Neural cell (in vitro differentiated cells): ENCODE data around the gene ULBP2. TPM values are rescaled to one million over a fixed set of nuclear protein-coding genes. Genes with fewer than 3 reads are reported as not detected.
A peak's percentile ranks its signal among the peaks of the same experiment; 100 is the strongest.

Experiments
- H2AFZ ChIP-seq: fragments of 200-600, 300-800 bp; sonication (generic), shearing (Covaris generic); 2 replicates; pipeline ENCODE4 v1.6.0; 2014; ENCODE audit warnings: low read depth, mild to moderate bottlenecking, antibody characterized with exemption, low read length, moderate library complexity
- H3F3A ChIP-seq: fragments of 200-600 bp; shearing (Covaris generic); 2 replicates; pipeline ENCODE4 v1.6.1; 2016; ENCODE audit warnings: mild to moderate bottlenecking, moderate library complexity, mixed read lengths, antibody characterized with exemption, low read length; ENCODE audit not compliant: insufficient read depth, poor library complexity, severe bottlenecking
- H3K27ac ChIP-seq: fragments of 200-600, 300-800 bp; sonication (generic), shearing (Covaris generic); 2 replicates; pipeline ENCODE4 v1.5.1; 2014; ENCODE audit warnings: mild to moderate bottlenecking, low read length, moderate library complexity
- H3K27me3 ChIP-seq: fragments of 300-800, 200-600 bp; sonication (generic), shearing (Covaris generic); 2 replicates; pipeline ENCODE4 v1.6.0; 2014; ENCODE audit warnings: mild to moderate bottlenecking, low read depth, low read length, moderate library complexity; ENCODE audit not compliant: insufficient read depth
- H3K36me3 ChIP-seq: fragments of 300-800, 200-600 bp; sonication (generic), shearing (Covaris generic); 2 replicates; pipeline ENCODE4 v1.5.1; 2014; ENCODE audit warnings: mild to moderate bottlenecking, antibody characterized with exemption, low read length, moderate library complexity; ENCODE audit not compliant: insufficient read depth
- H3K4me2 ChIP-seq: fragments of 300-800, 200-600 bp; sonication (generic), shearing (Covaris generic); 2 replicates; pipeline ENCODE4 v1.6.0; 2014; ENCODE audit warnings: mild to moderate bottlenecking, low read length
- H3K4me3 ChIP-seq: fragments of 300-800, 200-600 bp; sonication (generic), shearing (Covaris generic); 2 replicates; pipeline ENCODE4 v1.5.1; 2014; ENCODE audit warnings: mild to moderate bottlenecking, low read length, moderate library complexity
- H3K79me2 ChIP-seq: fragments of 200-600 bp; shearing (Covaris generic); replicated peaks from 2 replicates; pipeline ENCODE4 v1.6.0; 2014; ENCODE audit warnings: mild to moderate bottlenecking, low read length, moderate library complexity; ENCODE audit not compliant: insufficient read depth
- H3K9ac ChIP-seq: fragments of 300-800, 200-600 bp; sonication (generic), shearing (Covaris generic); 2 replicates; pipeline ENCODE4 v1.6.1; 2016; ENCODE audit warnings: mild to moderate bottlenecking, low read length, mixed read lengths
- H3K9me2 ChIP-seq: fragments of 200-600 bp; shearing (Covaris generic); 2 replicates; pipeline ENCODE4 v1.6.1; 2016; ENCODE audit warnings: mild to moderate bottlenecking, low read length, mixed read lengths; ENCODE audit not compliant: insufficient read depth
- H3K9me3 ChIP-seq: fragments of 200-600, 300-800 bp; sonication (generic), shearing (Covaris generic); 2 replicates; pipeline ENCODE4 v1.6.1; 2016; ENCODE audit warnings: mild to moderate bottlenecking, mixed run types, low read length, moderate library complexity, mixed read lengths
- H4K20me1 ChIP-seq: fragments of 200-600 bp; shearing (Covaris generic); 2 replicates; pipeline ENCODE4 v1.6.1; 2016; ENCODE audit warnings: mild to moderate bottlenecking, mixed run types; ENCODE audit not compliant: insufficient read depth
- CTCF ChIP-seq: fragments of 450-650 bp; IDR thresholded peaks from 2 replicates; pipeline ENCODE4 v1.5.1; 2014; ENCODE audit warnings: antibody characterized with exemption, mild to moderate bottlenecking, moderate library complexity; ENCODE audit not compliant: poor library complexity, severe bottlenecking
- EP300 ChIP-seq: fragments of 450-650 bp; conservative IDR thresholded peaks from 2 replicates; pipeline ENCODE4 v1.6.1; 2014; ENCODE audit warnings: antibody characterized with exemption, mild to moderate bottlenecking, moderate library complexity; ENCODE audit not compliant: poor library complexity, severe bottlenecking
- EZH2 ChIP-seq: fragments of 200-600, 300-800 bp; shearing (Covaris generic), sonication (generic); IDR thresholded peaks from 2 replicates; pipeline ENCODE4 v1.6.1; 2014; ENCODE audit warnings: antibody characterized with exemption, low read length, borderline replicate concordance, mild to moderate bottlenecking; ENCODE audit not compliant: insufficient read depth, poor library complexity, severe bottlenecking
- MXI1 ChIP-seq: fragments of 450-650 bp; conservative IDR thresholded peaks from 2 replicates; pipeline ENCODE4 v1.6.1; 2014; ENCODE audit warnings: antibody characterized with exemption, mild to moderate bottlenecking; ENCODE audit not compliant: poor library complexity, severe bottlenecking
- POLR2AphosphoS5 ChIP-seq: IDR thresholded peaks from 2 replicates; pipeline ENCODE4 v1.6.1; 2012
- RAD21 ChIP-seq: fragments of 450-650 bp; conservative IDR thresholded peaks from 2 replicates; pipeline ENCODE4 v1.6.1; 2014; ENCODE audit warnings: antibody characterized with exemption, mild to moderate bottlenecking, moderate library complexity
- REST ChIP-seq: IDR thresholded peaks from 2 replicates; pipeline ENCODE4 v1.6.1; 2012; ENCODE audit warnings: borderline replicate concordance
- SMC3 ChIP-seq: fragments of 450-650 bp; conservative IDR thresholded peaks from 2 replicates; pipeline ENCODE4 v1.6.1; 2014; ENCODE audit warnings: antibody characterized with exemption, mild to moderate bottlenecking, moderate library complexity; ENCODE audit not compliant: poor library complexity
- TAF1 ChIP-seq: IDR thresholded peaks from 2 replicates; pipeline ENCODE4 v1.6.1; 2012; ENCODE audit warnings: low read depth
- polyA plus RNA-seq: library from polyadenylated mRNA; depleted of rRNA; stranded (reverse); fragments of >200 nt; gene quantifications from 2 replicates; pipeline ENCODE4 v1.2.3, GENCODE V29; 2014

ULBP2 gene
- polyA plus RNA-seq, 1 donor from 2014 or later = 1.5 TPM

- Histone ChIP-seq H2AFZ (no peak overlapping the region), H3K9me3 (no peaks in the 10 kb centered on the region), H3K9me2 (no peaks in the 10 kb centered on the region), H3K4me3 (peak overlapping the region; percentile 71), H3K79me2 (no peaks in the 10 kb centered on the region), H4K20me1 (no peaks in the 10 kb centered on the region), H3K27ac (no peak overlapping the region), H3K9ac (peak overlapping the region; percentile 45), H3F3A (no peaks in the 10 kb centered on the region), H3K4me2 (peak overlapping the region; percentile 55), H3K36me3 (no peaks in the 10 kb centered on the region), H3K27me3 (peaks cover 93% of the 10 kb centered on the region)
- TF ChIP-seq TAF1 (no peak), MXI1 (no peak), RAD21 (no peak)
Observed at GRCh38 chr6:149962461-149963211, 20.8 kb downstream of the ULBP2 start.

- Histone ChIP-seq H3K4me2 (peak overlapping the region; percentile 55), H3K27me3 (peaks cover 90% of the 10 kb centered on the region), H4K20me1 (no peaks in the 10 kb centered on the region), H3K9ac (peak overlapping the region; percentile 45), H3K9me2 (no peaks in the 10 kb centered on the region), H3K27ac (no peak overlapping the region), H3K4me3 (peak overlapping the region; percentile 71), H3K36me3 (no peaks in the 10 kb centered on the region), H3K79me2 (no peaks in the 10 kb centered on the region), H3F3A (no peaks in the 10 kb centered on the region), H3K9me3 (no peaks in the 10 kb centered on the region), H2AFZ (no peak overlapping the region)
- TF ChIP-seq REST = no peak
- no peak for TF ChIP-seq TAF1
- TF ChIP-seq POLR2AphosphoS5 = no peak
- no peak for TF ChIP-seq EP300
- no peak for TF ChIP-seq SMC3
- no peak for TF ChIP-seq MXI1
- no peak for TF ChIP-seq EZH2
- TF ChIP-seq CTCF = no peak
- no peak for TF ChIP-seq RAD21
Observed at GRCh38 chr6:149963212-149963461, 21.3 kb downstream of the ULBP2 start.
